SU-DHL-6 (cell line): Measurements from ENCODE around the gene TFF2.

Experiments used
- CTCF ChIP-seq: fragments of 200-600 bp; sonication (generic); IDR thresholded peaks from one replicate; pipeline ENCODE4 v1.5.1; 2017; ENCODE audit warnings: antibody characterized with exemption, mild to moderate bottlenecking, low read length, moderate library complexity; ENCODE audit not compliant: insufficient read depth, poor library complexity, severe bottlenecking
- EZH2phosphoT487 ChIP-seq: fragments of 200-600 bp; sonication (generic), shearing (Covaris generic); conservative IDR thresholded peaks from 2 replicates; pipeline ENCODE4 v1.6.1; 2018; ENCODE audit warnings: mild to moderate bottlenecking, antibody characterized with exemption, low read length, moderate library complexity, mixed read lengths

- TF ChIP-seq CTCF (no peak), EZH2phosphoT487 (no peak)
Measured at GRCh38 chr21:42313501-42313969, 37.3 kb downstream of the TFF2 start.
